Neural cell (in vitro differentiated cells): ENCODE results near the gene MIPOL1. TPM values are rescaled to one million over a fixed set of nuclear protein-coding genes. Genes with fewer than 3 reads are reported as not detected.

ENCODE experiments used
- H2AFZ ChIP-seq: fragments of 200-600, 300-800 bp; sonication (generic), shearing (Covaris generic); 2 replicates; pipeline ENCODE4 v1.6.0; 2014; ENCODE audit warnings: low read depth, mild to moderate bottlenecking, antibody characterized with exemption, low read length, moderate library complexity
- H3F3A ChIP-seq: fragments of 200-600 bp; shearing (Covaris generic); 2 replicates; pipeline ENCODE4 v1.6.1; 2016; ENCODE audit warnings: mild to moderate bottlenecking, moderate library complexity, mixed read lengths, antibody characterized with exemption, low read length; ENCODE audit not compliant: insufficient read depth, poor library complexity, severe bottlenecking
- H3K27ac ChIP-seq: fragments of 200-600, 300-800 bp; sonication (generic), shearing (Covaris generic); 2 replicates; pipeline ENCODE4 v1.5.1; 2014; ENCODE audit warnings: mild to moderate bottlenecking, low read length, moderate library complexity
- H3K27me3 ChIP-seq: fragments of 300-800, 200-600 bp; sonication (generic), shearing (Covaris generic); 2 replicates; pipeline ENCODE4 v1.6.0; 2014; ENCODE audit warnings: mild to moderate bottlenecking, low read depth, low read length, moderate library complexity; ENCODE audit not compliant: insufficient read depth
- H3K36me3 ChIP-seq: fragments of 300-800, 200-600 bp; sonication (generic), shearing (Covaris generic); 2 replicates; pipeline ENCODE4 v1.5.1; 2014; ENCODE audit warnings: mild to moderate bottlenecking, antibody characterized with exemption, low read length, moderate library complexity; ENCODE audit not compliant: insufficient read depth
- H3K4me2 ChIP-seq: fragments of 300-800, 200-600 bp; sonication (generic), shearing (Covaris generic); 2 replicates; pipeline ENCODE4 v1.6.0; 2014; ENCODE audit warnings: mild to moderate bottlenecking, low read length
- H3K4me3 ChIP-seq: fragments of 300-800, 200-600 bp; sonication (generic), shearing (Covaris generic); 2 replicates; pipeline ENCODE4 v1.5.1; 2014; ENCODE audit warnings: mild to moderate bottlenecking, low read length, moderate library complexity
- H3K79me2 ChIP-seq: fragments of 200-600 bp; shearing (Covaris generic); replicated peaks from 2 replicates; pipeline ENCODE4 v1.6.0; 2014; ENCODE audit warnings: mild to moderate bottlenecking, low read length, moderate library complexity; ENCODE audit not compliant: insufficient read depth
- H3K9ac ChIP-seq: fragments of 300-800, 200-600 bp; sonication (generic), shearing (Covaris generic); 2 replicates; pipeline ENCODE4 v1.6.1; 2016; ENCODE audit warnings: mild to moderate bottlenecking, low read length, mixed read lengths
- H3K9me2 ChIP-seq: fragments of 200-600 bp; shearing (Covaris generic); 2 replicates; pipeline ENCODE4 v1.6.1; 2016; ENCODE audit warnings: mild to moderate bottlenecking, low read length, mixed read lengths; ENCODE audit not compliant: insufficient read depth
- H3K9me3 ChIP-seq: fragments of 200-600, 300-800 bp; sonication (generic), shearing (Covaris generic); 2 replicates; pipeline ENCODE4 v1.6.1; 2016; ENCODE audit warnings: mild to moderate bottlenecking, mixed run types, low read length, moderate library complexity, mixed read lengths
- H4K20me1 ChIP-seq: fragments of 200-600 bp; shearing (Covaris generic); 2 replicates; pipeline ENCODE4 v1.6.1; 2016; ENCODE audit warnings: mild to moderate bottlenecking, mixed run types; ENCODE audit not compliant: insufficient read depth
- EP300 ChIP-seq: fragments of 450-650 bp; conservative IDR thresholded peaks from 2 replicates; pipeline ENCODE4 v1.6.1; 2014; ENCODE audit warnings: antibody characterized with exemption, mild to moderate bottlenecking, moderate library complexity; ENCODE audit not compliant: poor library complexity, severe bottlenecking
- EZH2 ChIP-seq: fragments of 200-600, 300-800 bp; shearing (Covaris generic), sonication (generic); IDR thresholded peaks from 2 replicates; pipeline ENCODE4 v1.6.1; 2014; ENCODE audit warnings: antibody characterized with exemption, low read length, borderline replicate concordance, mild to moderate bottlenecking; ENCODE audit not compliant: insufficient read depth, poor library complexity, severe bottlenecking
- MXI1 ChIP-seq: fragments of 450-650 bp; conservative IDR thresholded peaks from 2 replicates; pipeline ENCODE4 v1.6.1; 2014; ENCODE audit warnings: antibody characterized with exemption, mild to moderate bottlenecking; ENCODE audit not compliant: poor library complexity, severe bottlenecking
- POLR2AphosphoS5 ChIP-seq: IDR thresholded peaks from 2 replicates; pipeline ENCODE4 v1.6.1; 2012
- RAD21 ChIP-seq: fragments of 450-650 bp; conservative IDR thresholded peaks from 2 replicates; pipeline ENCODE4 v1.6.1; 2014; ENCODE audit warnings: antibody characterized with exemption, mild to moderate bottlenecking, moderate library complexity
- SMC3 ChIP-seq: fragments of 450-650 bp; conservative IDR thresholded peaks from 2 replicates; pipeline ENCODE4 v1.6.1; 2014; ENCODE audit warnings: antibody characterized with exemption, mild to moderate bottlenecking, moderate library complexity; ENCODE audit not compliant: poor library complexity
- TAF1 ChIP-seq: IDR thresholded peaks from 2 replicates; pipeline ENCODE4 v1.6.1; 2012; ENCODE audit warnings: low read depth
- polyA plus RNA-seq: library from polyadenylated mRNA; depleted of rRNA; stranded (reverse); fragments of >200 nt; gene quantifications from 2 replicates; pipeline ENCODE4 v1.2.3, GENCODE V29; 2014
- TF ChIP-seq, protein P1 (sequence below): fragments of 450-650 bp; IDR thresholded peaks from 2 replicates; pipeline ENCODE4 v1.5.1; 2014; ENCODE audit warnings: antibody characterized with exemption, mild to moderate bottlenecking, moderate library complexity; ENCODE audit not compliant: poor library complexity, severe bottlenecking
- TF ChIP-seq, protein P2 (sequence below): IDR thresholded peaks from 2 replicates; pipeline ENCODE4 v1.6.1; 2012; ENCODE audit warnings: borderline replicate concordance

MIPOL1 gene
- polyA plus RNA-seq, 1 donor from 2014 or later, result 1.3 TPM

DNA sequence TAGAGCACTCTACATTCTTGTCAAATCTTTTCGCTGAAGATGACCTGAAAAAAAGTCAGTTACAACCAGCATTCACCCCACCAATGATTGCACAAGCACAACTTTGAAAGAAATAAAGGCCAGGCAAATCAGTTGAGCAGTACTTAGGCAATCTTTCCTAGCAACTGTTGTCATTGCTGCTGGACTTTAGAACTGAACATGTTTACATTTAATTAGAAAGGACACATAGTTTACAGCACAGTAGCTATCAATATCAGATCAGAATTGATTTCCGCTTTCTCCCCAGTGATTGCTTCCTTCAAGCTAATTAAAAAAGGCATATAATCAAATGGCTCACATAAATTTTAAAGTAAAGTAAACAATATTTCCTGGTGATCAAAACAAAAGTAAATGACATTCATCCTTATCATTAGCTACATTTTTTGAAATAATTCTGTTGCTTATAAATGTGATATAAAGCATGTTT, 268.9 kb downstream of the MIPOL1 start:
- Histone ChIP-seq H3F3A (no peaks in the 10 kb centered on the region), H3K4me2 (no peak overlapping the region), H2AFZ (no peak overlapping the region), H3K79me2 (no peaks in the 10 kb centered on the region), H3K9me3 (no peaks in the 10 kb centered on the region), H3K4me3 (no peak overlapping the region), H3K9me2 (no peaks in the 10 kb centered on the region), H3K9ac (no peak overlapping the region), H3K36me3 (no peaks in the 10 kb centered on the region), H4K20me1 (no peaks in the 10 kb centered on the region), H3K27me3 (no peaks in the 10 kb centered on the region), H3K27ac (no peak overlapping the region)
- TF ChIP-seq RAD21 (no peak), EP300 (no peak), POLR2AphosphoS5 (no peak)

DNA sequence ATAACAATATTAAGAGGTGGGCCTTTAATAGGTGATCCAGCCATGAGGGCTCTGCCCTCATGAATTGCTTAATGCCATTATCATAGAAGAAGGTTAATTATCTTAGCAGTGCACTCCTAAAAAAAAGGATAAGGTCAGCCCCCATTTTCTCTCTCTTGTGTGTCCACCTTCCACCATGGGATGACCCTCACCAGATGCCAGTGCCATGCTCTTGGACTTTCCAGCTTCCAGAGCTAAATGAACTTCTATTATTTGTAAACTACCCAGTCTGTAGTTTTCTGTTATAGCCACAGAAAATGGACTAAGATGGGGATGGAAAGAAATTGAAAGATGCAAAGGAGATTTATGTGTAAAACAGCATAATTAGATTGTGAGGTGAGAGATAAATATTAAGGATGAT, 271.9 kb downstream of the MIPOL1 start:
- Histone ChIP-seq H3K4me2 (no peak overlapping the region), H3K79me2 (no peaks in the 10 kb centered on the region), H3K9ac (no peak overlapping the region), H3K27me3 (no peaks in the 10 kb centered on the region), H2AFZ (no peak overlapping the region), H3K9me3 (no peaks in the 10 kb centered on the region), H3F3A (no peaks in the 10 kb centered on the region), H4K20me1 (no peaks in the 10 kb centered on the region), H3K27ac (no peak overlapping the region), H3K36me3 (no peaks in the 10 kb centered on the region), H3K4me3 (no peak overlapping the region), H3K9me2 (no peaks in the 10 kb centered on the region)
- no peak for TF ChIP-seq SMC3

DNA sequence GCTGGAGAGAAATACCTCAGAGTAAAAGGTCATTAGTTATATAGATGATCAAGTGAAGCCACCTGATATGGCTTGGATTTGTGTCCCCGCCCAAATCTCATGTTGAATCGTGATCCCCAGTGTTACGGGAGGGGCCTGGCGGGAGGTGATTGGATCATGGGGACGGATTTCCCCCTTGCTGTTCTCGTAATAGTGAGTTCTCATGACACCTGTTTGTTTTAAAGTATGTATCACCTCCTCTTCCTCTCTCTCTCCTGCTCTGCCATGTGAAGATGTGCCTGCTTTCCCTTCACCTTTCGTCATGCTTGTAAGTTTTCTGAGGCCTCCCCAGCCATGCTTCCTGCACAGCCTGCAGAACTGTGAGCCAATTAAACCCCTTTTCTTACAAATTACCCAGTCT, 272.5 kb downstream of the MIPOL1 start:
- H3F3A ChIP-seq, result no peaks in the 10 kb centered on the region
- H2AFZ ChIP-seq, result no peak overlapping the region
- no peak overlapping the region for H3K4me3 ChIP-seq
- no peaks in the 10 kb centered on the region for H3K79me2 ChIP-seq
- no peaks in the 10 kb centered on the region for H3K9me3 ChIP-seq
- no peaks in the 10 kb centered on the region for H4K20me1 ChIP-seq
- TF ChIP-seq MXI1, result no peak
- no peak for TF ChIP-seq RAD21
- TF ChIP-seq, protein P1, sequence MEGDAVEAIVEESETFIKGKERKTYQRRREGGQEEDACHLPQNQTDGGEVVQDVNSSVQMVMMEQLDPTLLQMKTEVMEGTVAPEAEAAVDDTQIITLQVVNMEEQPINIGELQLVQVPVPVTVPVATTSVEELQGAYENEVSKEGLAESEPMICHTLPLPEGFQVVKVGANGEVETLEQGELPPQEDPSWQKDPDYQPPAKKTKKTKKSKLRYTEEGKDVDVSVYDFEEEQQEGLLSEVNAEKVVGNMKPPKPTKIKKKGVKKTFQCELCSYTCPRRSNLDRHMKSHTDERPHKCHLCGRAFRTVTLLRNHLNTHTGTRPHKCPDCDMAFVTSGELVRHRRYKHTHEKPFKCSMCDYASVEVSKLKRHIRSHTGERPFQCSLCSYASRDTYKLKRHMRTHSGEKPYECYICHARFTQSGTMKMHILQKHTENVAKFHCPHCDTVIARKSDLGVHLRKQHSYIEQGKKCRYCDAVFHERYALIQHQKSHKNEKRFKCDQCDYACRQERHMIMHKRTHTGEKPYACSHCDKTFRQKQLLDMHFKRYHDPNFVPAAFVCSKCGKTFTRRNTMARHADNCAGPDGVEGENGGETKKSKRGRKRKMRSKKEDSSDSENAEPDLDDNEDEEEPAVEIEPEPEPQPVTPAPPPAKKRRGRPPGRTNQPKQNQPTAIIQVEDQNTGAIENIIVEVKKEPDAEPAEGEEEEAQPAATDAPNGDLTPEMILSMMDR, result no peak
- TF ChIP-seq EP300, result no peak
- TF ChIP-seq, protein P2, sequence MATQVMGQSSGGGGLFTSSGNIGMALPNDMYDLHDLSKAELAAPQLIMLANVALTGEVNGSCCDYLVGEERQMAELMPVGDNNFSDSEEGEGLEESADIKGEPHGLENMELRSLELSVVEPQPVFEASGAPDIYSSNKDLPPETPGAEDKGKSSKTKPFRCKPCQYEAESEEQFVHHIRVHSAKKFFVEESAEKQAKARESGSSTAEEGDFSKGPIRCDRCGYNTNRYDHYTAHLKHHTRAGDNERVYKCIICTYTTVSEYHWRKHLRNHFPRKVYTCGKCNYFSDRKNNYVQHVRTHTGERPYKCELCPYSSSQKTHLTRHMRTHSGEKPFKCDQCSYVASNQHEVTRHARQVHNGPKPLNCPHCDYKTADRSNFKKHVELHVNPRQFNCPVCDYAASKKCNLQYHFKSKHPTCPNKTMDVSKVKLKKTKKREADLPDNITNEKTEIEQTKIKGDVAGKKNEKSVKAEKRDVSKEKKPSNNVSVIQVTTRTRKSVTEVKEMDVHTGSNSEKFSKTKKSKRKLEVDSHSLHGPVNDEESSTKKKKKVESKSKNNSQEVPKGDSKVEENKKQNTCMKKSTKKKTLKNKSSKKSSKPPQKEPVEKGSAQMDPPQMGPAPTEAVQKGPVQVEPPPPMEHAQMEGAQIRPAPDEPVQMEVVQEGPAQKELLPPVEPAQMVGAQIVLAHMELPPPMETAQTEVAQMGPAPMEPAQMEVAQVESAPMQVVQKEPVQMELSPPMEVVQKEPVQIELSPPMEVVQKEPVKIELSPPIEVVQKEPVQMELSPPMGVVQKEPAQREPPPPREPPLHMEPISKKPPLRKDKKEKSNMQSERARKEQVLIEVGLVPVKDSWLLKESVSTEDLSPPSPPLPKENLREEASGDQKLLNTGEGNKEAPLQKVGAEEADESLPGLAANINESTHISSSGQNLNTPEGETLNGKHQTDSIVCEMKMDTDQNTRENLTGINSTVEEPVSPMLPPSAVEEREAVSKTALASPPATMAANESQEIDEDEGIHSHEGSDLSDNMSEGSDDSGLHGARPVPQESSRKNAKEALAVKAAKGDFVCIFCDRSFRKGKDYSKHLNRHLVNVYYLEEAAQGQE, result no peak
- TF ChIP-seq EZH2, result no peak
- no peak for TF ChIP-seq POLR2AphosphoS5
- no peak for TF ChIP-seq TAF1
- no peaks in the 10 kb centered on the region for H3K27me3 ChIP-seq
- no peaks in the 10 kb centered on the region for H3K36me3 ChIP-seq
- H3K9ac ChIP-seq, result no peak overlapping the region
- H3K4me2 ChIP-seq, result no peak overlapping the region
- H3K27ac ChIP-seq, result no peak overlapping the region
- H3K9me2 ChIP-seq, result no peaks in the 10 kb centered on the region
